RCC 7860 (cell line): Measurements from ENCODE around the gene IFIT3.

ENCODE experiments used
- DNase-seq: peaks from one replicate; pipeline ENCODE4 v3.0.0-alpha.2; 2015; ENCODE audit warnings: low spot score
- FAIRE-seq: peaks from 2 replicates; lab custom pipeline; 2012; peaks lifted over from hg19 to GRCh38; lab: Jason Lieb, UNC

The IFIT3 gene

DNA sequence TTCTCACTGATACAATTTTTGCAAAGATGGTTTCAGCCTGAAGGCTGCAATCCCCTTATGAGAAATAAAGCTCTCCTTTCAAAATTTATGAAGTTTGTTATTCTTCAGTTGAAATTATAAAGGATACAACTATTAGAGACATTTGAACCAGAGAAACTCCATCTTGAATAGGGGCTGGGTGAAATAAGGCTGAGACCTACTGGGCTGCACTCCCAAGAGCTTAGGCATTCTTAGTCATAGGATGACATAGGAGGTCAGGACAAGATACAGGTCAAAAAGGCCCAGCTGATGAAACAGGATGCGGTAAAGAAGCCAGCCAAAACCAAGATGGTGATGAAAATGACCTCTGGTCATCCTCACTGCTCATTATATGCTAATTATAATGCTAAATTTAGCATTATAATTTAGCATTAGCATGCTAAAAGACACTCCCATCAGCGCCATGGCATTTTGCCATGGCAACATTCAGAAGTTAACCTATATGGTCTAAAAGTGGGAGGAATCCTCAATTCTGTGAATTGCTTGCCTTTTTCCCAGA, 27.7 kb downstream of the IFIT3 start:
- FAIRE-seq, result peak; percentile 84
- peak; percentile 74 for DNase-seq

DNA sequence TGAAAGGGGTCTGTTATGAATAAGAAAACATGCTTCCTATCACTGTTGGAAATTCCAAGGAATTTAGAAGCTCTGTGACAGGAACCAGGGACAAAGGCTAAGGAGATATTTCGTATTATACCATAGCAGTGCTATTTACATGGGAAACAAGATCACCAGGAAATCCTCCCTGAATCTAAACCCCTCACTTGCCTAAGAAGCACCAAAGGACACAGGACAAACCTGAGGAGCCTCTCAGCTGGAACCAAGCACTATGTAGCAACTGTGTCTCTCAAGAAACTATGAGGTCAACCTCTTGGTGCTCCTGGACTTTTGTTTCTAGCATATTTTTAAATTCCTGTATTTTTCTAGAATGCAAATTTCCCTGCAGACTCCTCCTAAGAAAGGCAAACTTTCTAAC, 29.3 kb downstream of the IFIT3 start:
- no peak for FAIRE-seq
- DNase-seq, result no peak

DNA sequence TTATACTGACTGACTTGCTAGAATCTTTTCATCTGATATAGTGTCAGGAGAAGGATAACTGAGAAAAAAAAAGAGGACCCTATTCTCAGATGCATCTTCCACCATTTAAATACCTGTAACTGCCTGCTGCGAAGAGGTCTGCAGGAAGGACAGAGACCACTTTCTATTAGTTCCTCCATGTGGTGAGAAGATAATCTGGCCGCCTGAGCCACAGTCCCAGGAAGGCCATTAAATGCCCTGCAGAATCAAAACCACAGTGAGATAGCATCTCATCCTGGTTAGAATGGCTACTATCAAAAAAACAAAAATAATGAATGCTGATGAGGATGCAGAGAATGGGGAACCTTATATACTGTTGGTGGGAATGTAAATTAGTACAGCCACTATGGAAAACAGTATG, 30.2 kb downstream of the IFIT3 start:
- no peak for DNase-seq
- FAIRE-seq, result no peak

DNA sequence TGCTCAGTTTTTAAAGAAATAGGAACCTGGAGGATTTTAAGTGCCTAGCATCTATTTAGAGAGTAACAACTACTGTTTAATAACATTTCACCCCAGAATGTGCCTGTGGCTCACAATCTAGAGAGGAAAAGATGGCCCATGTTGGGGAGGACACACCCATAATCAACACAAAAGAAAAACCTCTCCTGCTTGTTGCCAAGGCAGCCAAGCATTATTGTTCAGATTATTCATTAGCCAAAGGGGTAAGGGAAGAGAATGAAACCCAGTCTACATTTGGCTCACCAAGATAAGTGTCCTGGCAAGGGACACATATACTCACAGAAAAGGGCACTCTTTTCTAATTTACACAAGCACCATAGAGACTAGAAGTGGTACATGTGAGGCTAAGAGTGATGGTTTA, 32.4 kb downstream of the IFIT3 start:
- FAIRE-seq (no peak), DNase-seq (peak; percentile 25)

DNA sequence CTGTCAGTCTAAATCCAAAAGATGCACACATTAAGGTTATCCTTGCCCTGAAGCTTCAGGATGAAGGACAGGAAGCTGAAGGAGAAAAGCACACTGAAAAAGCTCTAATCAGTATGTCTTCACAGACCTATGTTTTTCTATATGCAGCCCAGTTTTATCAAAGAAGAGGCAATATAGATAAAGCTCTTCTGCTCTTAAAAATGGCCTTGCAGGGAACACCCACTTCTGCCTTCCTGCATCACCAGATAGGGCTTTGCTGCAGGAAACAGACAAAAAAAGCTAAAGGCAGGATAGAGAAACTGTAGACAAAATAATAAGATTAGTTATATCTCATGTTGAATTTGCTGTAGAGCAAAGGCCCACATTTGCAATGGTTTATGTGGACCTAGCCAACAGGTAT, 35.1 kb downstream of the IFIT3 start:
- no peak for DNase-seq
- no peak for FAIRE-seq

DNA sequence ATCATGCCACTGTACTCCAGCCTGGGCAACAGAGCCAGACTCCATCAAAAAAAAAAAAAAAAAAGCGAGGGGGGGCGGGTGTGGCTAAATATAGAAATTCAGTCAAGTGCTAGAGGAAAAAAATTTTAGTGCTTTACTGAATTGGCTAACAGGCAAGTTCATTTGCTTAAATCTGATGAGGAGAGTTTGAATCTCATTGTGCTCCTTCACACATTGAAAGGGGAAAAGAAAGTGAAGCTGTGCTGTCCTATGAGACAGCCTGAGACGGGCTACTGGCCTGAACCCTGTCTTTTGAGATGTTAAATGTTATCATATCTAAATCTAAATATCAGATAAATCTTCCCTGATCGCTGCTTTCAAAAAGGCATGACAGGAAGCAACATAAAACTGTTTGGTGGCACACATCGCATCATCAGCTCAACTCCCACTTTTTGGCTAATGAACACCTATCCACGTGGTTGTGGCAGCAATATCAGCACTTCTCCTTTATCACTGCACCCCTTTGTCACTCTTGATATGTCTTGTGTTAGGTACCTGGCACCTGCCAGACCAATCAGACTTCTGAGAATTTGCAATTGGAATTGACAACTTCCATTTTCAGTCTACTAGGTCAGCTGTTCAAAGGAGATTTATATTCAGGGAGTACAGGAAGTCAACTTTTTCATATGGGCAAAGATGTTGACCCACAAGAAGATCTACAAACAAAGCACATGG, 36.1 kb downstream of the IFIT3 start:
- no peak for FAIRE-seq
- no peak for DNase-seq

DNA sequence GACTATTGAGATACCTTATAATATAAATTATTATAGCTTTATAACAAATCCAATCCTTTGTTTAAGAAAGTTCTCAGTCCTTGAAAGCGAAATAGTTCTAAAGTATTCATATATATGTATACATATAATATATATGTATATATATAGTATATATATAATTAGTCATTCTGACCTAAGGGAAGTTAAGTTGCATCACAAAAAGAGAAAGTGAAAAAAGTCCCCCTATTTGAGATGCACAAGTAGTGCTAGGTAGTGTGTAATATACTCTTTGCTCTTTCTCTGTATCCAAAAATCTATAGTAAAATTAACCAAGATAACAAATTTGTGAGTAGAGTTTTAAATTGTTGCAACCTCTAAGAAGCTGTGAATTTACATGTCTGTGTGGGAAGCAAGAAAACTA, 36.7 kb downstream of the IFIT3 start:
- FAIRE-seq (no peak), DNase-seq (no peak)

DNA sequence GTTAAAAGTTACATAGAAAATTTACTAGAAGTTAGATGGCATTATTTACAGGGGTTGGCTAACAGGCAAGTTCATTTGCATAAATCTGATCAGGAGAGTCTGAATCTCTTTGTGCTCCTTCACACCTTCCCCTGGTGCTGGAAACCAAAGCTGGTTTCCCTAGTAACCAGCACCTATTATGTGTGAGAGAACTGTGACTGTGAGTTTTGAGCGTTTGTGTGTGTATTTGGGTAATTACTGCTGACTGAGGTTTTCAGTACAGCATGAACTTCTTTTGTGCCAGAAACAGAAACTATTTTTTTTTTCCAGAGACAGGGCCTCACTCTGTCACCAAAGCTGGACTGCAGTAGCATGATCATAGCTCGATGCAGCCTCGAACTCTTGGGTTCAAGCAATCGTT, 39.7 kb downstream of the IFIT3 start:
- DNase-seq (no peak), FAIRE-seq (no peak)

DNA sequence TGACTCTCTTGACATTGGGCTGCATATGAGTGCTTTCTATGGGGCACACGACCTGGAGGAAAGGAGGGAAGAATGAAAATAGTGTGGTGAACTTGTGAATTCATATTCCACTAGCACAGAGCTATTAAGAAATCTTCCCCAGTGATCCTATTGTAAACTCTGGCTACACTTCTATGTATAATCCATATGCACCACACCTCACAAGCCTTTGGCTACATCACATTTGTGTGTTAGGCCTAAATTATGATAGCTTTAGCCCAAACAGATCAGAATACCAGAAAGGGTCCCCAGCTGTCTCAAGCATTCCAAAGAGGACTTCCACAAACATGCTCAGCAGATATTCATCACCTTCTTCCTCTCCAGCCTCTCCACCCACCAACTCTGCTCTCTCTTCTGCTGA, 40.3 kb downstream of the IFIT3 start:
- DNase-seq (no peak), FAIRE-seq (no peak)

DNA sequence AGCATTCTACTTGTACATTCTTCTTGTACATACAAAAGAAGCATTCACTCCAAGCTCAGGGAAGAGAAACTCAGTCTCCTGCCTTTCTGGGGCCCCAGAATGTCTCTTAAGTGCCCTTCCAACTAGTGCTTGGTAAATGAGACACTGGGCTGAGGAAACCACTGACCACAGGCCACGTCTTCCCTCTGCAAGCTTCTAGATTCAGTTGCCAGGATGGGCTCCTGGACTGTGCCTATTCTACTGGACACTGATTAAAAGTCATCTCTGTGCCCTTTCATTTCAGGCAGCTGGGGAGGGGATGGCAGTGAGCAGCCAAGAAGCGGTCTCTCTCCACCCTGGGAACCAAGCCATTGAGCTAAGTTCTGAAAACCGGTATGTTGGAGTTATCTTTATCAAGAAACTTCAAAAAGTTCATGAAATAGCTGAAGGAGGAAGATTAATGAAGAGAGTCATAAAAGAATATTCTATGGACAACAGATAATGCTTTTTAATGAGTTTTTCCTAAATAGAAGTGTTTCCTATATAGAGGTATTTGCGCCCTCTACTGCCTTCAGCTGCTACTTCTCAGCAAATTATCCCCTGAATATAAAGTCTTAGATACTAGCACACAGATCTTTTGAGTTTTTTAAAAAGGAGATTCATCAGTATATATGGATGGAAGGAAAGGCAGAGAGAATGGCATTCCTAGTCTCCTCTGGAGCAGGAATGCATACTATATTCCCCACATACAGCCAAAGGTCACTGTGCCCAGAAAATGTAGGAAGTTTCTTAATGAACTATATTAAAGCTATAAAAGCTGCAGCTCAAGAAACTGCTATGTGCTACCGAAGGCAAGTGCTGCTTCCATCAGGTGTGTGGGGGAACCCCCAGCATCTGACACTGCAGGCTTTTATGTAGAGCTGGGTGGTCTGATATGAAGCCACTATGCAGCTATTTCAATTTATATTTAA, 41.6 kb downstream of the IFIT3 start:
- peak; percentile 37 for DNase-seq
- peak; percentile 39 for FAIRE-seq

DNA sequence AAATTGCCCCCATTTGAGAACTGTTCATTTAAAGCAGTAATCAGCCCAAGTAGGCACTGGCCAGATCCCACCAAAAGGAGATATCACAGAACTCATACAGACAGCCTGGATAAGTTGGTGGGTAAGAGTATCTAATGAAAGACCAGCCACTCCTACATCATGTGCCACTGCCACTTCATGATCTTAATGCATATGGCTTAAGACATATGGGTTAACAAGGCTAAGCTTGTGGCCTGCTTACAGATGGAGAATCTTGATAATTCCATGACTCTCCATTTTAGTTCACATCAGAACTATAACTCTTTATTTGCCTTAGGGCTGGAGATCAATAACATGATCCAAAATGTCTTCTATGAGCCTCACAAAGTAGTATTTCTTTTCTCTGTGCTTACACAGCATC, 43.3 kb downstream of the IFIT3 start:
- no peak for FAIRE-seq

DNA sequence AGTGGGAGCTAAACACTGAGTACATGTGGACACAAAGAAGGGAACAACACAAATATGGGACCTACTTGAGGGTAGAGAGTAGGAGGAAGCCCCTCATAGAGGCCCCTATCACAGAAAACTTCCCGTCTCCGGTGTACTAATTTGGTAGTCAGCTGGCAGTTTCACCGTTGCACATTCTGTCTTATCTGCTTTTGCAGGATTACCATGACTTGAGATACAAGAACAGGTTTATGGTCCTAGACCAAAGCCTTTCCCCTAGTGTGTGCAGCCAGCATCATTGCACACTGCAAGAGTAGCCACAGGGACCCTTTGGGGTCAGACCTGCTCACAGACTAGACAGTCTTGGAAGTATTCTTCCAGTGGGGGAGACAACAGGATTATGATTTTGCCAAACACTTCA, 44.2 kb downstream of the IFIT3 start:
- no peak for DNase-seq
- FAIRE-seq, result no peak

More for the DNA sequence above, 43.3 kb downstream of the IFIT3 start:
- no peak for DNase-seq

DNA sequence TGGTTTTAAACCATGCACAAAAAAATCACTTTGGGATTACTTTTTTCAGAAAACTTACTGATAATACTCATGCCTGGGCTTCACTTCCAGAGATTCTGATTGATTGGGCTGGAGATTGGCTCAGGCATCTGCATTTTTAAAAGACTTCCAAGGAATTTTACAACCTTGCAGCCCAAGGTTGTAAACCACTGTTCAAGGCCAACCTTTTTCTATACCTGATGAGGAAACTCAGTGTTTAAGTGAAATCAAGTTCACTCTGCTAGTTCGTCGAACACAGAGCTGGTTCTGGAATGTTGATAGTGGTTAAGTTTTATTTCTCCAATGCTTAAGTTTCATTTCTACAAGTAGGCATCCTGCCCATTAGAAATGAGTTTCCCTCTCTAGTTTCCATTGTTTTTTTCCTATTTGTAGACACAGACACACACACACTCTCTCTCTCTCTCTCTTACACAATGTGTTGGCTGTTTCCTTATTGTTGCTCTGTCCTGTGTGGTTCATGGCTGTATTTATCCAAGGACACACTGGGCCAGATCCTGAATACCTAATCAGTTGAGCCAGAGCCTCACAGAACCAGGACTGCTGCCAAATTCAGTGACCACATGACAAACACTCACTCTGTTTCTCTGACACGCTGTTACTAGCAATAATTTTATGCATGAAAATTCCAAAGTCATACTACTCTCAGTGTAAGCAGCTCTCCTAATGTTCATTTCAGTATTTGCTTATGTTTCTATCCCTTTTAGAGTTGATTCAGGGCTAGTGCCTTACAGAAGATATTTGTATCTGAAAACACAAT, 46.3 kb downstream of the IFIT3 start:
- peak; percentile 70 for DNase-seq
- peak; percentile 83 for FAIRE-seq

DNA sequence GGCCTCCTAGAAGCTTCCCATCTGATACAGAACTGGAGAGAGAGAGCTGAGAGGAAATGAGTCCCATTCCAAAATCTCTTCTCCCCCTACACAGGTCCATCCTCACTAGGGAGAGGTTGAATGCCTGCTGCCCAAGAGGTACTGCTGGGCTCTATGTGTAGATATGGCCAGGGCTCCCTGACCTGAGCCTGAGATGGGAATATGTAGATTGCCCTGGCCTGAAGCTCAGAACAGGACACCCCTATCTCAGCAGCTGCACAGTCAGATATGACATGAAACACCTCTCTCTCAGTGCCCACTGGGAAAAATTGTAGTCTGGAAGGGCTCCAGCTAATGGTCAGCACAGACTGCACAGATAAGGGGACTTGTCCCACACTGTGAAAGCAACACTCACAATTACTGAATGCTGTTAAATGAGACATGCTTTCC, 46.9 kb downstream of the IFIT3 start:
- no peak for FAIRE-seq

DNA sequence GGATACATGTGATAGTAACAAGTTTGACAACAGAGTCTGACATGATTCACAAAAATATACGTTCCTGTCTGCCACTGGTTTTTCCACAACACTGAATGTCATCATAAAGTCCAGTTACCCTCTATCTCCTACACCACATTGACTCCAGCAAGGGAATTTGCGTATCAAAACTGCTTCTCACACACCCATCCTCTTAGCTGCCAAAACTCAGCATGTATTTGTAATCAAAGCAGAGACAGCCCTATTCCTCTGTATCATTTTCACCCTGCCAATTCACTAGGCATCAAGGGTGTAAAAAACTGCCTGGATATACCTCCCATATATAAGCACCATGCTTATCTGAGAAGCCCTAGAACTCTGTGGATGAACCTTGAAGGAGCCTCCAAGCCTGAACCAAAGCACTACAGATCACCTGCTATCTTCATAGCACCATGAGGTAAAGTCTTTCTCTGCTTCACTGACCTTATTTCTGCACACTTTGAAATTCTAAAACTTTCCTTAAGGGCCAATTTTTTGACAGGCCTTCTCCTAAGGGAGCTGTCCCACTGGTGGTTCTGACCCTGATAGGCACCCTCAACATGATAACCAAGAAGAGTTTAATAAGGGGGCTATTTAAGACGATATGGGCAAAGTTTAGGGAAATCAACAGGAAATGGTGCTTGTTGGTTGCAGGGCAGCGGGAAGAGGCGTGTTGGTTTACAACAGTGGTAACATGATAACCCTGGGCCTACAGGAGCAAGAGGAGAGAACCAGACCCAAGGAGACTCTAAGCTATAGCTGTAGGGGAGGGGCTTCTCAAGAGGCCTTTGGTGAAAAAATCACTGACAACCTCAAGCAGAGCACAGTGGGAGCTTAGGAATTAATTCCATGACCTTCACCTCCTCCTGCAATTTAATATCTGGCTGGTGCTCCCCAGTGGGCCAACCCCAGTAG, 50.2 kb downstream of the IFIT3 start, which contains the start of gene IFIT1B:
IFIT1B (plus strand) TSS at position 352 of the 933 bp plus-strand sequence; CDS start at position 432, 80 bp downstream.
- no peak for DNase-seq
- FAIRE-seq, result no peak

More for the DNA sequence above, 46.9 kb downstream of the IFIT3 start:
- no peak for DNase-seq

DNA sequence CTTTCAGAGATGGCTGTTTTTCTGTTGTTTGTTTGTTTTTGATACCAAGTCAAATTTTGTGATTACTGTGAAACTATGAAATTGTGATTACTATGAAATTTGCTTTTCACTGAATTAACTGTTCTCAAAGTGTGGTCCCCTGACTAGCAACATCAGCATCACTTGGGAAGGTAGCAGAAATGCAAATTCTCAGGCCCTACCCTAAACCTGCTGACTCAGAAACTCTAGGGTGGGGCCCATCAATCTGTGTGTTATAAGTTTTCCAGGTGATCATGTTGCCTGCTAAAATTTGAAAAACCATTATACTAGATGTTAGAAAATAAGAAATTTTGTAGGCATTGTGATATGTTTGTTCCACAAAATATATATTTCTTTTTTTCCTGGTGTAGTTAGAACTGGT, 51.3 kb downstream of the IFIT3 start:
- no peak for DNase-seq
- FAIRE-seq, result no peak

DNA sequence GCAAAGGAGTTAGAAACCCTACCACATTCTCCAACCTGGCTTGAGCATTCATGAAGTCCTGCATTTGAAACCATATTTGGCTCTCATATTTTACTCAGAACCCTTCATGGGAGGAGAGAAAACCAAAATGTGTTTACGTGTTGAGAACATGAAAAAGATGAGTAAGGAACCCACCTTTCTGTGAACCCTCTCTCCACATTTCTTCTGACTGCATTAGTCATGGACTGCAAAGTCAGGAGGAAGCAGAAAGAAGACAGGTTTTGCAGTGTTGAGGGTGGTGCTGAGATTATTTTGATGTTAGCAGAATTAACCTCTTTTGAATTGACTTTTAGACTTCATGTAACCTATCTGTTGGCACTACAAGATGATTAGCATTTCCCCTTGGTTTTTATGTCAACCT, 55.0 kb downstream of the IFIT3 start:
- no peak for FAIRE-seq
- DNase-seq, result no peak

DNA sequence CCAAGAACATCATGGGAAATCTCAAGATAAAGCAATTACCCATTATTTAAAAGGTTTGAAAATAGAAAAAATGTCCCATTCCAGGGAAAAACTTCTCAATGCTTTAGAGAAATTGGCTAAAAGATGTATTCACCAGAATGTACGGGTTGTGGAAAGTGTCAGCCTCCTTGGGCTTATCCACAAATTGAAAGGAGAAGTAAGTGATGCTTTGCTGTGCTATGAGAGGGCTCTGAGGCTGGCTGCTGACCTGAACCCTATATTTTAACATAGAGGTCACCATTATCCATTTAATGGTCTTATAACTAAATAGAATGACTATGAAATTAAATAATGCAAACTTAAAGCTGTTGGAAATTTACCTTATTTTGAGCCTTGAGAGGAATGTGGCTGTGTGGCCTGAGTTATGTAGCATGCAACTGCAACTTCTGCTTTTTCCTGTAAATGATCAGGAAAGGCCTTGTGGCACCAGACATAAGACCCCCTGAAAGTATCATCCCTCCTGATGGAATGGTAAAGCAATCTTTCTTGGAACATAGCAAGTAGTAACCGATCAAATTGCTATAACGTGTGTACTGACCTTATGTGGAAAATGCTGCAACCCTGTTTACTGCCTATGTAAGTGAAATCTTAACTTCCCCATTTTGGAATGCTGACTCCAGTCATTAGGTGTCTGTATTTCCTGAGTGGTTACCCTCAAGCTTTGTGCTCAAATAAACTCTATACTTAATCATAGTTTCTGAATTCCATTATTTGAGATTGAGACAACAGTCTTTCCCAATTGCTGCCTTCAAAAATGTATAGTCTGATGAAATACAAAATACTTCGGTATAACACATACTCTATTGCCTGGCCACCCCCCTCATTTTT, 56.9 kb downstream of the IFIT3 start:
- DNase-seq (no peak), FAIRE-seq (no peak)

DNA sequence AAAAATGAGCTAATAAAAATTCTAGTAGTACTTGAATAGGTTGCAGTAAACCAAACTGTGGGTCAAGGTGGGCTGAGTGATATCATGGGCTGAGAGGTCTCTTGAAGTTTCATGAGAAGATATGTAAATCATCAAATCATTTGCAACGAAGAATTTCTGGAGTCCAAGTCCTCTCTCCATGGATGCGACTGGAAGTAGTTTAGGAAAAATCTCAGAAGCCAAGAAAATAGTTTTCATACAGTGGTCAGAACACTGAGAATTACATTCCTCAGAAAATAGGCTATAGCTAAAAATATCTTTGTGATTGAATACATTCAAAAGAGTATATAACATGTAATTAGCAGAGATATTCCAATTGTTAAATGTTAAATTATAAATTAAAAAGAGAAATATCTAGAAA, 61.0 kb downstream of the IFIT3 start:
- FAIRE-seq, result no peak

More for the DNA sequence above, 61.0 kb downstream of the IFIT3 start:
- DNase-seq, result no peak
